ENCODE data around the gene AGER.
A peak's percentile ranks its signal among the peaks of the same experiment; 100 is the strongest.

- TF ChIP-seq, protein P1, sequence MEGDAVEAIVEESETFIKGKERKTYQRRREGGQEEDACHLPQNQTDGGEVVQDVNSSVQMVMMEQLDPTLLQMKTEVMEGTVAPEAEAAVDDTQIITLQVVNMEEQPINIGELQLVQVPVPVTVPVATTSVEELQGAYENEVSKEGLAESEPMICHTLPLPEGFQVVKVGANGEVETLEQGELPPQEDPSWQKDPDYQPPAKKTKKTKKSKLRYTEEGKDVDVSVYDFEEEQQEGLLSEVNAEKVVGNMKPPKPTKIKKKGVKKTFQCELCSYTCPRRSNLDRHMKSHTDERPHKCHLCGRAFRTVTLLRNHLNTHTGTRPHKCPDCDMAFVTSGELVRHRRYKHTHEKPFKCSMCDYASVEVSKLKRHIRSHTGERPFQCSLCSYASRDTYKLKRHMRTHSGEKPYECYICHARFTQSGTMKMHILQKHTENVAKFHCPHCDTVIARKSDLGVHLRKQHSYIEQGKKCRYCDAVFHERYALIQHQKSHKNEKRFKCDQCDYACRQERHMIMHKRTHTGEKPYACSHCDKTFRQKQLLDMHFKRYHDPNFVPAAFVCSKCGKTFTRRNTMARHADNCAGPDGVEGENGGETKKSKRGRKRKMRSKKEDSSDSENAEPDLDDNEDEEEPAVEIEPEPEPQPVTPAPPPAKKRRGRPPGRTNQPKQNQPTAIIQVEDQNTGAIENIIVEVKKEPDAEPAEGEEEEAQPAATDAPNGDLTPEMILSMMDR (IDR thresholded peaks at IDR 0.05) = no peak
- peak; percentile 50 to 54 for TF ChIP-seq POLR2AphosphoS5 (IDR thresholded peaks at IDR 0.05)
- TF ChIP-seq POLR2A (IDR thresholded peaks at IDR 0.05) = peak in 2 of 4 donors; percentile 39 to 67
These were observed 8.6 kb upstream of the AGER start, which contains the start of gene GPSM3 for GRCh38 chr6:32192608-32193039.

All from upper lobe of left lung (tissue), 4 donors.